Peyer's patch (tissue), 4 donors: Measurements from ENCODE around the gene TTC22. TPM values are rescaled to one million over a fixed set of nuclear protein-coding genes. Genes with fewer than 3 reads are reported as not detected.

Experiments used
- DNase-seq, 3 donors: peaks; one replicate each; pipeline ENCODE4 v3.0.0-alpha.2; 2017 to 2019
- H3K27ac ChIP-seq, 4 donors: fragments of 200-600 bp; sonication (generic); one replicate each; pipeline ENCODE4 v1.5.1; 2016 to 2019
- H3K27me3 ChIP-seq, 2 donors: fragments of 200-600 bp; sonication (generic); one replicate each; pipeline ENCODE4 v1.5.1; 2019
- H3K36me3 ChIP-seq, 3 donors: fragments of 200-600 bp; sonication (generic); one replicate each; pipeline ENCODE4 v1.5.1; 2016 to 2019
- H3K4me1 ChIP-seq, 4 donors: fragments of 200-600 bp; sonication (generic); one replicate each; pipeline ENCODE4 v1.5.1; 2016 to 2019
- H3K4me3 ChIP-seq, 4 donors: fragments of 200-600 bp; sonication (generic); 1 replicate in 3 of 4; 2 replicates in 1 of 4; pipeline ENCODE4 v1.5.1; 2016 to 2019; ENCODE audit warnings: mild to moderate bottlenecking in 1 of 4
- H3K9me3 ChIP-seq, 4 donors: fragments of 200-600 bp; sonication (generic); one replicate each; pipeline ENCODE4 v1.5.1; 2016 to 2019; ENCODE audit warnings: mild to moderate bottlenecking in 1 of 4
- POLR2A ChIP-seq, 2 donors: fragments of 450-650 bp; IDR thresholded peaks; one replicate each; pipeline ENCODE4 v1.5.1; 2017; ENCODE audit warnings: antibody characterized with exemption in 2 of 2, mild to moderate bottlenecking in 2 of 2, moderate library complexity in 2 of 2
- total RNA-seq, 4 donors: library from RNA; depleted of rRNA; stranded (reverse); fragments of >200 nt; gene quantifications; one replicate each; pipeline ENCODE4 v1.1.0, GENCODE V29; 2016
- TF ChIP-seq, protein P1 (sequence below), 6 experiments: fragments of 450-650 bp in 4 of 6; fragments of 200-600 bp in 2 of 6; sonication (generic) in 1 of 6; IDR thresholded peaks; one replicate each; pipeline ENCODE4 v1.5.1; 2017 to 2019; ENCODE audit warnings: antibody characterized with exemption in 6 of 6, mild to moderate bottlenecking in 3 of 6, moderate library complexity in 1 of 6

TTC22 gene
- total RNA-seq, 4 donors from 2014 or later = 15.7 to 136 (median 102) TPM

DNA sequence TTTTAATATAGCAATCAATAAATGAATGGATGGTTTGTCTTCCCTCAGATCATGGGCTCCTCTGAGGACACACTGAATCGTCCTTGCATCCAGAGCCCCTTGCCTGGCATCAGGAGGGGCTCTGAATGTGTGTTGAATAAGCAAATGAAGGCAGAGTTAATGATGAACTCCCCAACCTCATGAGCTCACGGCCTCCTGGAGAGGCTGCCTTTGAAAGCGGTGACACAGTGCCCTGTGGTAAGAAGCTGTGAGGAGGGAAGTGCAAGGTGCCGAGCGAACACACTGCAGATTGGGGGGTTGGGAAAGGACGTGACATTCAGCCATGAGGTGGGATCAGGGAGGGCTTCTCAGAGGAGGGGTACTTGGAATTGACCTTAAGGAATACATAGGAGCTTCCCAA lies 33.6 kb downstream of the TTC22 start:
- Histone ChIP-seq H3K27me3 (no peaks in the 10 kb centered on the region), H3K4me3 (no peak overlapping the region), H3K36me3 (no peaks in the 10 kb centered on the region), H3K9me3 (no peaks in the 10 kb centered on the region), H3K27ac (no peak overlapping the region), H3K4me1 (peaks cover 0 to 8% (median 3%) of the 10 kb centered on the region in 4 donors)
- no peak for DNase-seq
- TF ChIP-seq, protein P1, sequence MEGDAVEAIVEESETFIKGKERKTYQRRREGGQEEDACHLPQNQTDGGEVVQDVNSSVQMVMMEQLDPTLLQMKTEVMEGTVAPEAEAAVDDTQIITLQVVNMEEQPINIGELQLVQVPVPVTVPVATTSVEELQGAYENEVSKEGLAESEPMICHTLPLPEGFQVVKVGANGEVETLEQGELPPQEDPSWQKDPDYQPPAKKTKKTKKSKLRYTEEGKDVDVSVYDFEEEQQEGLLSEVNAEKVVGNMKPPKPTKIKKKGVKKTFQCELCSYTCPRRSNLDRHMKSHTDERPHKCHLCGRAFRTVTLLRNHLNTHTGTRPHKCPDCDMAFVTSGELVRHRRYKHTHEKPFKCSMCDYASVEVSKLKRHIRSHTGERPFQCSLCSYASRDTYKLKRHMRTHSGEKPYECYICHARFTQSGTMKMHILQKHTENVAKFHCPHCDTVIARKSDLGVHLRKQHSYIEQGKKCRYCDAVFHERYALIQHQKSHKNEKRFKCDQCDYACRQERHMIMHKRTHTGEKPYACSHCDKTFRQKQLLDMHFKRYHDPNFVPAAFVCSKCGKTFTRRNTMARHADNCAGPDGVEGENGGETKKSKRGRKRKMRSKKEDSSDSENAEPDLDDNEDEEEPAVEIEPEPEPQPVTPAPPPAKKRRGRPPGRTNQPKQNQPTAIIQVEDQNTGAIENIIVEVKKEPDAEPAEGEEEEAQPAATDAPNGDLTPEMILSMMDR (IDR thresholded peaks at IDR 0.05) = no peak
- no peak for TF ChIP-seq POLR2A (IDR thresholded peaks at IDR 0.05)

DNA sequence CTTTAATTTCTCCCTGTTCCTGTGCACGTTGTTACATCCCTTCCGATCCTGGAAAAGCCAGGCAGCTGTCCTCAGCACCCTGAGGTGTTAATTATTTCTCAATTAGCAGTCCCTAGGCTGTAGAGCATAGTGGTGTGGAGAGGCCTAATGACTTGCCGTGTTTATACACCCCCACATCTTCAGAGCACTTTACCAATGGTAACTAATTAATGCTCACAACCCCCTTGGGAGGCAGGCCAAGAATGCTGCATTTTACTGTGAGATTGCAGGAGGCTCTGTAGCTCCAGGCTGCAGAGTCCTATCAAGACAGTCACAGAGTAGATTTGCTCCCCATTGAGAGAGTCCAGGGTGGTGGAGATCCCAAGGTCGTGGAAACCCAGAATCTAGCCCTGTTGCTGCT lies 34.4 kb downstream of the TTC22 start:
- H3K4me3 ChIP-seq = no peak overlapping the region
- H3K9me3 ChIP-seq = no peaks in the 10 kb centered on the region
- no peak for DNase-seq
- peaks cover 0 to 8% (median 3%) of the 10 kb centered on the region in 4 donors for H3K4me1 ChIP-seq
- TF ChIP-seq, protein P1 (IDR thresholded peaks at IDR 0.05) = no peak
- no peak for TF ChIP-seq POLR2A (IDR thresholded peaks at IDR 0.05)
- no peak overlapping the region for H3K27ac ChIP-seq
- no peaks in the 10 kb centered on the region for H3K36me3 ChIP-seq
- H3K27me3 ChIP-seq = no peaks in the 10 kb centered on the region

DNA sequence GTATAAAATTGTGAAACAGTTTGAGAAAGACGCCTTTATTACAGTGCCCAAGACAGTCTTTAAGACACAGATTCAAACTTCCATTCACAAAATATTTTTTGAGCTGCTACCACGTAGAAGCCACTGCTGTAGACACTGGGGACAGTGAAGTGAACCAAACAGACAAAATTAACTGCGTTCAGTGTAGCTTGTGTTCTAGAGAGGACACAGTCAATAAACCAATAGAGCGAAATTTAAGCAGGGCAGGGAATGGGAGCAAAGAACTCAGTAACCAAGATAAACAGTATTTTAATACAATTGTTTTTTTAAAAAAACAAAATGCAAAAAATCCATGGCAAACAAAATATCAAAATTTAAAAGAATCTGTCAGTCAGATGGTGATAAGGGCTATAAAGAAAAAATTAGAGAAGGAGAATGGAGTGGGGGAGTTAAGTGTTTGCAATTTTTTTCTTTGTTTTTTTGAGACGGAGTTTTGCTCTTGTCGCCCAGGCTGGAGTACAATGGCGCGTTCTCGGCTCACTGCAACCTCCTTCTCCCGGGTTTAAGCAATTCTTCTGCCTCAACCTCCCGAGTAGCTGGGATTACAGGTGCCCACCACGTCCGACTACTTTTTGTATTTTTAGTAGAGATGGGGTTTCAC lies 36.1 kb downstream of the TTC22 start:
- H3K4me1 ChIP-seq = peaks cover 0 to 8% (median 3%) of the 10 kb centered on the region in 4 donors
- no peaks in the 10 kb centered on the region for H3K27me3 ChIP-seq
- no peaks in the 10 kb centered on the region for H3K9me3 ChIP-seq
- H3K4me3 ChIP-seq = peak overlapping the region; percentile 63 to 92 (median 78)
- no peaks in the 10 kb centered on the region for H3K36me3 ChIP-seq
- TF ChIP-seq, protein P1 (IDR thresholded peaks at IDR 0.05) = no peak
- no peak for TF ChIP-seq POLR2A (IDR thresholded peaks at IDR 0.05)
- no peak for DNase-seq
- H3K27ac ChIP-seq = peak overlapping the region in 2 of 4 donors; percentile 57 to 61

DNA sequence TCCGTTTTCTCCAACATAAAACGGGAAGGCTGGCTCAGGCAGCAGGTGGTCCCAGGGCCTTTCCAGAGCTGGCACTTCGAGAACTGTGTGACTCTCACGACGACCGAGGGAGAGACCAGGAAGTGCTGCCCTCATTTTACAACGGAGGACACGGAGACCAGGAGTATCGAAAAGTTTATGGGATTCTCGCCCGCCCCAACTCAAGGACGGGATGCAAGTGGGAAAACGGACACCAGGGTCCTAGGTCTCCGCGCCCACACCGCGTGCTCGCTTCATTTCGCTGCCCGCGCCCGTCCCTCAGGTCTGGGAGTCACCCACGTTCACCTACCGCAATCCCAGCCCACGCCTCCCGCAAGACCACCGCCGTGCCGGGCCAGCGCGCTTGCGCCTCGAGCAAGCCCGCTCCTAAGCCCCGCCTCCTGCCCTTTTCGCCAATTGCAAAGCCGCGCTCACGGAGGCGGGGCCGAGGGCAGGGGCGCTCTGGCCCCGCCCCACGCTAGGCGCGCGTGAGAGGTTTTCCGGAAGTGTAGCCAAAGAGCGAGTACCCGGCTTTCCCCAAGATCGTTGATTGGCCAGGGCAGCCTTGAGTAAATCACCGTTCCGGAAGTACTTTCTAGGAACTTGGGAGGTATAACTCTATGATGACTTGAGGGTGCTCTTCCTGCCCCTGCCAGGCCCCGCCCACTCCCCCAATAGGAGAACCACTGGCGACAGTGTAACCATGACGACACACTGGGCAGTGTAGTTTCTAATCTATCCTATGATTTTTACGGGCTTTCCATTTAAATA lies 36.8 kb downstream of the TTC22 start, which contains the start of gene PARS2:
Gene PARS2 (minus strand): TSS at position 391 of the 789 bp plus-strand sequence. CDS start 5,362 bp downstream, outside the sequence.
- Histone ChIP-seq H3K27me3 (no peaks in the 10 kb centered on the region), H3K9me3 (no peaks in the 10 kb centered on the region), H3K36me3 (no peaks in the 10 kb centered on the region), H3K27ac (peak within 1 kb of the TSS; percentile 48 to 76 (median 74)), H3K4me3 (peak within 1 kb of the TSS; percentile 63 to 92 (median 78)), H3K4me1 (peaks cover 0 to 8% (median 3%) of the 10 kb centered on the region in 4 donors)
- TF ChIP-seq, protein P1 (IDR thresholded peaks at IDR 0.05) = no peak
- peak; percentile 56 to 62 for TF ChIP-seq POLR2A (IDR thresholded peaks at IDR 0.05)
- DNase-seq = peak; percentile 98

DNA sequence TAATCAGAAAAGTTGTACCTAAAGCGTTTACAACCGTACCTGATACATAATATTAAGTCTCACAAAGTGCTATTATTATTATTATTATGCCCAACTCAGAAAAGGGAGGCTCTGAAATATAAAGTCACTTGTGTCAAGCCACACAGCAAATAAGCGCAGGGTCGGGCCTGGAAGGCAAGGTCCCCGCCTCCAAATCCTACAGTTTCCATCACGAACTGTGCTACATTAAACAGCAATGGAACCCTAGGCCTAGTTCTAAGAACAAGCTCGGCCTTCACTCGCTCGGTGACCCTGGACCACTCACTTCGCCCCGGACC lies 37.3 kb downstream of the TTC22 start:
- H3K27ac ChIP-seq = peak overlapping the region; percentile 48 to 76 (median 74)
- H3K4me1 ChIP-seq = peaks cover 0 to 8% (median 3%) of the 10 kb centered on the region in 4 donors
- H3K9me3 ChIP-seq = no peaks in the 10 kb centered on the region
- TF ChIP-seq, protein P1 (IDR thresholded peaks at IDR 0.05) = no peak
- no peak for TF ChIP-seq POLR2A (IDR thresholded peaks at IDR 0.05)
- H3K27me3 ChIP-seq = no peaks in the 10 kb centered on the region
- DNase-seq = no peak
- peaks cover 0 to 2% (median 0%) of the 10 kb centered on the region in 3 donors for H3K36me3 ChIP-seq
- H3K4me3 ChIP-seq = peak overlapping the region; percentile 63 to 92 (median 78)
